Right lobe of liver (tissue), 4 donors: ENCODE data around the gene CPN2.

Source experiments
- CTCF ChIP-seq, 4 donors: fragments of 200-600 bp in 3 of 4; fragments of 450-650 bp in 1 of 4; IDR thresholded peaks; one replicate each; pipeline versions ENCODE4 v1.5.1 to v1.8.0; 2016 to 2022; ENCODE audit warnings: antibody characterized with exemption in 4 of 4, mild to moderate bottlenecking in 2 of 4
- POLR2A ChIP-seq: fragments of 450-650 bp; IDR thresholded peaks from one replicate; pipeline ENCODE4 v1.6.1; 2017; ENCODE audit warnings: antibody characterized with exemption, mild to moderate bottlenecking
- donor health status: DM: no; HTN: no; CAD: no.
- donor health status: DM: no; HTN: no; CAD: no.
- donor health status: DM: no; HTN: yes; CAD: no.

GRCh38 chr3:194332858-194333211 is 18.3 kb downstream of the CPN2 start:
- no peak for TF ChIP-seq CTCF (IDR thresholded peaks at IDR 0.05)
- no peak for TF ChIP-seq POLR2A
